ENCODE measurements around the gene SSH2. TPM values are rescaled to one million over a fixed set of nuclear protein-coding genes. Genes with fewer than 3 reads are reported as not detected.

Gene SSH2
- total RNA-seq, 1 experiment from 2014 or later, result 8.5 TPM

DNA sequence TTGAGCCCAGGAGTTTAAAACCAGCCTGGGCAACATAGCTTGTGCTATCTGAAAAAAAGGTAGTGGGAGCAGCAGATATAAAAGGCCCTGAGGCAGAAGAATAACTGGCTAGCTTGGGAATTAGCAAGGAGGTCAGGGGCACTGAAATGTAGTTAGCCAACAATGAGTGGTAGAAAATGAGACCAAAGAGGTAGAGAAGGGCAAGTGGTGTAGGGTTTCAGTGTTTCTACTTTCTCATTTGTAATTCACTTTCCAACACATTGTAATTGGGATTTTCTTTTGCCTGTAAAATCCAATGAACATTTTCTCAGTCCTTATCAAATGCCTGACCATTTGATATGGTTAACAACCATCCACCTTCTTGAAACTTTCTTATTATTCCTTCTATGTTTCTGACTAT, 212.2 kb downstream of the SSH2 start:
- Histone ChIP-seq H3K27ac (ENCODE audit: low read length) (no peak overlapping the region), H2AFZ (ENCODE audit: low read length) (no peak overlapping the region), H3K9me3 (ENCODE audit: low read length) (no peaks in the 10 kb centered on the region), H3K9me2 (replicated peaks; ENCODE audit: low read length) (no peaks in the 10 kb centered on the region), H3K27me3 (ENCODE audit: low read length) (no peaks in the 10 kb centered on the region), H3K4me3 (ENCODE audit: low read length) (no peak overlapping the region), H4K20me1 (ENCODE audit: low read length) (no peaks in the 10 kb centered on the region), H3K79me2 (ENCODE audit: low read length) (no peaks in the 10 kb centered on the region), H3K4me2 (ENCODE audit: low read length) (no peak overlapping the region), H3K9ac (ENCODE audit: low read length) (no peak overlapping the region), H3F3A (ENCODE audit: low read length, unreplicated experiment) (no peaks in the 10 kb centered on the region), H3K4me1 (ENCODE audit: insufficient read depth, low read length) (no peaks in the 10 kb centered on the region), H3K36me3 (ENCODE audit: low read depth, low read length) (no peaks in the 10 kb centered on the region)
- no peak for TF ChIP-seq EZH2 (IDR thresholded peaks at IDR 0.05; ENCODE audit: low read length, unreplicated experiment)
- no peak for TF ChIP-seq EZH2phosphoT487 (IDR thresholded peaks at IDR 0.05; ENCODE audit: borderline replicate concordance, low read length)
- TF ChIP-seq, protein P1, sequence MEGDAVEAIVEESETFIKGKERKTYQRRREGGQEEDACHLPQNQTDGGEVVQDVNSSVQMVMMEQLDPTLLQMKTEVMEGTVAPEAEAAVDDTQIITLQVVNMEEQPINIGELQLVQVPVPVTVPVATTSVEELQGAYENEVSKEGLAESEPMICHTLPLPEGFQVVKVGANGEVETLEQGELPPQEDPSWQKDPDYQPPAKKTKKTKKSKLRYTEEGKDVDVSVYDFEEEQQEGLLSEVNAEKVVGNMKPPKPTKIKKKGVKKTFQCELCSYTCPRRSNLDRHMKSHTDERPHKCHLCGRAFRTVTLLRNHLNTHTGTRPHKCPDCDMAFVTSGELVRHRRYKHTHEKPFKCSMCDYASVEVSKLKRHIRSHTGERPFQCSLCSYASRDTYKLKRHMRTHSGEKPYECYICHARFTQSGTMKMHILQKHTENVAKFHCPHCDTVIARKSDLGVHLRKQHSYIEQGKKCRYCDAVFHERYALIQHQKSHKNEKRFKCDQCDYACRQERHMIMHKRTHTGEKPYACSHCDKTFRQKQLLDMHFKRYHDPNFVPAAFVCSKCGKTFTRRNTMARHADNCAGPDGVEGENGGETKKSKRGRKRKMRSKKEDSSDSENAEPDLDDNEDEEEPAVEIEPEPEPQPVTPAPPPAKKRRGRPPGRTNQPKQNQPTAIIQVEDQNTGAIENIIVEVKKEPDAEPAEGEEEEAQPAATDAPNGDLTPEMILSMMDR (conservative IDR thresholded peaks at IDR 0.05; ENCODE audit: low read depth, low read length), result no peak
- POLR2A ChIA-PET (ENCODE audit: unreplicated experiment), result no interaction called here
- BruUV-seq (replicated peaks), result no TSS peak
- DNase-seq (no peak), ATAC-seq (no peak)
- intact Hi-C loops (cut with micrococcal nuclease), result no loop called here
- CTCF ChIA-PET, result no interaction called here

DNA sequence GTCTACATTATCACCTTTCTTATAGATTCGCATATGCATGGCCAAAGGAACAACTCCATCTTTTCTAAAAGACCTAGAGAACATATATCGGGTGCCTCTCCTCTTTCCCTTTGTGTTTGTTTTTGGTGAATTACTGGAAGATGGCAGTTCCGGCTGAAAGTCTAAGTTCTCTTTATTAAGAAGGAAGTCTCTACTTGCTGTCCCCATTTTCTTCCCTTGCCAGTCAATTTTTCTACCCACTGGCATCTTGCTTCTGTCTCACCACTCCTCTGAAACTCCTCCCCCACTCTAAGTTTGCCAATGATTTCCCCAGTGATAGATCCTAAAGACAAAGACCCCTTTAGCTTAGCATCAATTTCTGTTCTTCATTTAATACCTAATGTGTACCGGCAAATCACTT, 213.5 kb downstream of the SSH2 start:
- BruUV-seq (replicated peaks), result no TSS peak
- no peak overlapping the region for H3K27ac ChIP-seq (ENCODE audit: low read length)
- intact Hi-C loops (cut with micrococcal nuclease), result no loop called here
- POLR2A ChIA-PET (ENCODE audit: unreplicated experiment), result no interaction called here
- CTCF ChIA-PET, result no interaction called here
- H3F3A ChIP-seq (ENCODE audit: low read length, unreplicated experiment), result no peaks in the 10 kb centered on the region
- no peaks in the 10 kb centered on the region for H3K27me3 ChIP-seq (ENCODE audit: low read length)
- H2AFZ ChIP-seq (ENCODE audit: low read length), result no peak overlapping the region
- H3K4me2 ChIP-seq (ENCODE audit: low read length), result no peak overlapping the region
- H3K9ac ChIP-seq (ENCODE audit: low read length), result no peak overlapping the region
- H3K4me3 ChIP-seq (ENCODE audit: low read length), result no peak overlapping the region
- no peaks in the 10 kb centered on the region for H3K9me2 ChIP-seq (replicated peaks; ENCODE audit: low read length)
- no peaks in the 10 kb centered on the region for H3K4me1 ChIP-seq (ENCODE audit: insufficient read depth, low read length)
- DNase-seq (no peak), ATAC-seq (no peak)
- no peaks in the 10 kb centered on the region for H4K20me1 ChIP-seq (ENCODE audit: low read length)
- no peaks in the 10 kb centered on the region for H3K79me2 ChIP-seq (ENCODE audit: low read length)
- H3K36me3 ChIP-seq (ENCODE audit: low read depth, low read length), result no peaks in the 10 kb centered on the region
- H3K9me3 ChIP-seq (ENCODE audit: low read length), result no peaks in the 10 kb centered on the region
- TF ChIP-seq, protein P1 (conservative IDR thresholded peaks at IDR 0.05; ENCODE audit: low read depth, low read length), result no peak
- TF ChIP-seq EZH2phosphoT487 (IDR thresholded peaks at IDR 0.05; ENCODE audit: borderline replicate concordance, low read length), result no peak
- TF ChIP-seq EZH2 (IDR thresholded peaks at IDR 0.05; ENCODE audit: low read length, unreplicated experiment), result no peak

DNA sequence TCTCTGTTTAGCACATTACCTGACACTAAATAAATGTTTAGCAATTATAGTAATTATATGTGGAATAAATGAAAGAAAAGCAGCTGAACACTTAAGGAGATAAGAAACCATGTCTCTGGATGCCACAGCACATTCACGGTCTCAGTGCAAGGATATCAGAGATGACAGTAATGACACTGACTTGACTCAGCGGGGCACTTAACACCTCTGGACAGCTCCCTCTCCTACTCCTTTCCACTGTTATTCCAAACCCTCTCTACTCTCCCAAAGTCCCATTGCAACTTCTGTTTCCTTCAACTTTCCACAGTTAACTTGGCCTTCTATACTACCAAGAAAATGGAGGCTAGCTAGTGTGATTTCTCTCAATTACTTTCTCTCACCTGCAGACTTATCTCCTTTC, 214.3 kb downstream of the SSH2 start:
- CTCF ChIA-PET, result no interaction called here
- no peak overlapping the region for H3K27ac ChIP-seq (ENCODE audit: low read length)

More for the DNA sequence above, 214.3 kb downstream of the SSH2 start:
- TF ChIP-seq EZH2 (IDR thresholded peaks at IDR 0.05; ENCODE audit: low read length, unreplicated experiment) (no peak), EZH2phosphoT487 (IDR thresholded peaks at IDR 0.05; ENCODE audit: borderline replicate concordance, low read length) (no peak)
- TF ChIP-seq, protein P1 (conservative IDR thresholded peaks at IDR 0.05; ENCODE audit: low read depth, low read length), result no peak
- BruUV-seq (replicated peaks), result no TSS peak
- no peaks in the 10 kb centered on the region for H3K9me2 ChIP-seq (replicated peaks; ENCODE audit: low read length)
- no peaks in the 10 kb centered on the region for H3K36me3 ChIP-seq (ENCODE audit: low read depth, low read length)
- DNase-seq (no peak), ATAC-seq (no peak)
- H3K9me3 ChIP-seq (ENCODE audit: low read length), result no peaks in the 10 kb centered on the region
- no peak overlapping the region for H3K4me2 ChIP-seq (ENCODE audit: low read length)
- intact Hi-C loops (cut with micrococcal nuclease), result no loop called here
- 0 out of 2 replicates have a peak, but pooled peaks cover 7% of the 10 kb centered on the region for H3K4me1 ChIP-seq (ENCODE audit: insufficient read depth, low read length)
- H3K4me3 ChIP-seq (ENCODE audit: low read length), result no peak overlapping the region
- no peak overlapping the region for H3K9ac ChIP-seq (ENCODE audit: low read length)
- no peaks in the 10 kb centered on the region for H4K20me1 ChIP-seq (ENCODE audit: low read length)
- H3K27me3 ChIP-seq (ENCODE audit: low read length), result no peaks in the 10 kb centered on the region
- H3F3A ChIP-seq (ENCODE audit: low read length, unreplicated experiment), result no peaks in the 10 kb centered on the region
- H2AFZ ChIP-seq (ENCODE audit: low read length), result no peak overlapping the region
- POLR2A ChIA-PET (ENCODE audit: unreplicated experiment), result no interaction called here
- H3K79me2 ChIP-seq (ENCODE audit: low read length), result no peaks in the 10 kb centered on the region

Data from PC-3 (cell line).